Measurements from ENCODE around the gene FOXR1.

DNA sequence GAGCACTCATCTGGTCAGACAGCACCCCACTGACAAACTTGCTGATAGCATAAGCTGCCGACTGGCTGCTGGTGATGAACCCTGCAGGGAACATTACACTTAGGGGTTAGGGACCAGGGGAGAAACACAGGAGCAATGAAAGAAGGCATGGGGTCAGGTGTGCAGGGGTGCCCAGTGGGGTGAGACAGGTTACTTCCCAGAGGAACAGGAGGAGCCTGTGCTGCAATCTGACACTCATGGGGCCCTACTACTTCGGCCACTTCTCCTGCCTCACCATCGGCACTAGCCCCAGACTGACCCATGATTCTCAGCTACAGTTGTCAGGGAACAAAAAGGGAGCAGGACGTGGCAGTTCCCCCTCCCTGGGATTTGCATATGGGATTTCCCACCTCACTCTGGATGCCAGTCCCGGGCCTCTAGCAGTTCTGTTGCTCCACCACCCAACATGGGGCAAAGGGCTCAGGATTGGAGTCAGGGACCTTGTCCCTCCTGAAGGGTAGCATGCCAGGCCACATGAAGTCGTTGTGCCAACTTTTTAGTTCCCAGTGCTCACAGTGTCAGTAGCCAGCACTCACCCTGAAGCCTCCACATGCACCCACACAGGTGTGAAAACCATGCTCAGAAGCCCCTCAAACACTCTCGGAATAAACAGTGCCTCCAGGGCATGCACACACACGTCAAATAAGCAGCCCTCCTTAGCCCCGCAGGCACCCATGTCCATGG lies 56.9 kb downstream of the FOXR1 start:
- TF ChIP-seq, protein P1, sequence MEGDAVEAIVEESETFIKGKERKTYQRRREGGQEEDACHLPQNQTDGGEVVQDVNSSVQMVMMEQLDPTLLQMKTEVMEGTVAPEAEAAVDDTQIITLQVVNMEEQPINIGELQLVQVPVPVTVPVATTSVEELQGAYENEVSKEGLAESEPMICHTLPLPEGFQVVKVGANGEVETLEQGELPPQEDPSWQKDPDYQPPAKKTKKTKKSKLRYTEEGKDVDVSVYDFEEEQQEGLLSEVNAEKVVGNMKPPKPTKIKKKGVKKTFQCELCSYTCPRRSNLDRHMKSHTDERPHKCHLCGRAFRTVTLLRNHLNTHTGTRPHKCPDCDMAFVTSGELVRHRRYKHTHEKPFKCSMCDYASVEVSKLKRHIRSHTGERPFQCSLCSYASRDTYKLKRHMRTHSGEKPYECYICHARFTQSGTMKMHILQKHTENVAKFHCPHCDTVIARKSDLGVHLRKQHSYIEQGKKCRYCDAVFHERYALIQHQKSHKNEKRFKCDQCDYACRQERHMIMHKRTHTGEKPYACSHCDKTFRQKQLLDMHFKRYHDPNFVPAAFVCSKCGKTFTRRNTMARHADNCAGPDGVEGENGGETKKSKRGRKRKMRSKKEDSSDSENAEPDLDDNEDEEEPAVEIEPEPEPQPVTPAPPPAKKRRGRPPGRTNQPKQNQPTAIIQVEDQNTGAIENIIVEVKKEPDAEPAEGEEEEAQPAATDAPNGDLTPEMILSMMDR (IDR thresholded peaks at IDR 0.05), result no peak
- TF ChIP-seq, protein P2, sequence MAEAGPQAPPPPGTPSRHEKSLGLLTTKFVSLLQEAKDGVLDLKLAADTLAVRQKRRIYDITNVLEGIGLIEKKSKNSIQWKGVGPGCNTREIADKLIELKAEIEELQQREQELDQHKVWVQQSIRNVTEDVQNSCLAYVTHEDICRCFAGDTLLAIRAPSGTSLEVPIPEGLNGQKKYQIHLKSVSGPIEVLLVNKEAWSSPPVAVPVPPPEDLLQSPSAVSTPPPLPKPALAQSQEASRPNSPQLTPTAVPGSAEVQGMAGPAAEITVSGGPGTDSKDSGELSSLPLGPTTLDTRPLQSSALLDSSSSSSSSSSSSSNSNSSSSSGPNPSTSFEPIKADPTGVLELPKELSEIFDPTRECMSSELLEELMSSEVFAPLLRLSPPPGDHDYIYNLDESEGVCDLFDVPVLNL (CRISPR knock-in tag; IDR thresholded peaks at IDR 0.05; ENCODE audit: borderline replicate concordance, low read depth), result no peak
- TF ChIP-seq CREM (CRISPR knock-in tag; IDR thresholded peaks at IDR 0.05) (no peak), SMAD3 (CRISPR knock-in tag; IDR thresholded peaks at IDR 0.05; ENCODE audit: borderline replicate concordance) (no peak), ELF4 (CRISPR knock-in tag; IDR thresholded peaks at IDR 0.05; ENCODE audit: low read depth) (no peak), CREB1 (CRISPR knock-in tag; IDR thresholded peaks at IDR 0.05) (no peak), NR2C2 (CRISPR knock-in tag; IDR thresholded peaks at IDR 0.05) (no peak), PRRX2 (CRISPR knock-in tag; IDR thresholded peaks at IDR 0.05) (no peak), USF2 (CRISPR knock-in tag; IDR thresholded peaks at IDR 0.05) (no peak), ATF1 (CRISPR knock-in tag; IDR thresholded peaks at IDR 0.05) (no peak), ZNF121 (CRISPR knock-in tag; IDR thresholded peaks at IDR 0.05) (no peak), FOXK1 (CRISPR knock-in tag; IDR thresholded peaks at IDR 0.05) (no peak)
- TF ChIP-seq, protein P3, sequence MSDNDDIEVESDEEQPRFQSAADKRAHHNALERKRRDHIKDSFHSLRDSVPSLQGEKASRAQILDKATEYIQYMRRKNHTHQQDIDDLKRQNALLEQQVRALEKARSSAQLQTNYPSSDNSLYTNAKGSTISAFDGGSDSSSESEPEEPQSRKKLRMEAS (CRISPR knock-in tag; IDR thresholded peaks at IDR 0.05), result no peak
- TF ChIP-seq, protein P4, sequence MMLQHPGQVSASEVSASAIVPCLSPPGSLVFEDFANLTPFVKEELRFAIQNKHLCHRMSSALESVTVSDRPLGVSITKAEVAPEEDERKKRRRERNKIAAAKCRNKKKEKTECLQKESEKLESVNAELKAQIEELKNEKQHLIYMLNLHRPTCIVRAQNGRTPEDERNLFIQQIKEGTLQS (CRISPR knock-in tag; conservative IDR thresholded peaks at IDR 0.05), result no peak

All from WTC11 (cell line).